KMS-11 (cell line): ENCODE data around the gene PHF23.

Experiments
- H2AFZ ChIP-seq: fragments of 200-600 bp; sonication (generic); 2 replicates; pipeline ENCODE4 v1.6.1; 2016; ENCODE audit warnings: antibody characterized with exemption, mixed run types, low read depth
- H3K27ac ChIP-seq: fragments of 200-600 bp; sonication (generic); 2 replicates; pipeline ENCODE4 v1.6.1; 2016; ENCODE audit warnings: mild to moderate bottlenecking, mixed run types
- H3K27me3 ChIP-seq: fragments of 200-600 bp; sonication (generic); 2 replicates; pipeline ENCODE4 v1.6.1; 2017; ENCODE audit warnings: mild to moderate bottlenecking, low read depth, mixed run types, moderate library complexity; ENCODE audit not compliant: insufficient read depth
- H3K36me3 ChIP-seq: fragments of 200-600 bp; sonication (generic); 2 replicates; pipeline ENCODE4 v1.6.1; 2017; ENCODE audit warnings: mild to moderate bottlenecking, mixed run types; ENCODE audit not compliant: insufficient read depth
- H3K4me1 ChIP-seq: fragments of 200-600 bp; sonication (generic); 2 replicates; pipeline ENCODE4 v1.6.1; 2016; ENCODE audit warnings: mild to moderate bottlenecking, low read depth, mixed run types; ENCODE audit not compliant: poor library complexity, severe bottlenecking
- H3K4me2 ChIP-seq: fragments of 200-600 bp; sonication (generic); 2 replicates; pipeline ENCODE4 v1.7.0; 2016; ENCODE audit warnings: mild to moderate bottlenecking, mixed run types
- H3K4me3 ChIP-seq: fragments of 200-600 bp; sonication (generic); IDR thresholded peaks from 2 replicates; pipeline ENCODE4 v1.6.1; 2017; ENCODE audit warnings: low read depth, low read length, mixed read lengths; ENCODE audit not compliant: insufficient read depth
- H3K79me2 ChIP-seq: fragments of 200-600 bp; sonication (generic); 2 replicates; pipeline ENCODE4 v1.6.1; 2016; ENCODE audit warnings: low read depth, mixed run types; ENCODE audit not compliant: insufficient read depth
- H3K9ac ChIP-seq: fragments of 200-600 bp; sonication (generic); 2 replicates; pipeline ENCODE4 v1.6.1; 2016; ENCODE audit warnings: mild to moderate bottlenecking, mixed run types
- H4K20me1 ChIP-seq: fragments of 200-600 bp; sonication (generic); 2 replicates; pipeline ENCODE4 v1.6.1; 2016; ENCODE audit warnings: mild to moderate bottlenecking, mixed run types; ENCODE audit not compliant: insufficient read depth
- TF ChIP-seq, protein P1 (sequence below): fragments of 200-600 bp; sonication (generic); conservative IDR thresholded peaks from 2 replicates; pipeline ENCODE4 v1.6.1; 2017; ENCODE audit warnings: low read depth, mild to moderate bottlenecking, antibody characterized with exemption, low read length, moderate library complexity, mixed read lengths

The PHF23 gene

DNA sequence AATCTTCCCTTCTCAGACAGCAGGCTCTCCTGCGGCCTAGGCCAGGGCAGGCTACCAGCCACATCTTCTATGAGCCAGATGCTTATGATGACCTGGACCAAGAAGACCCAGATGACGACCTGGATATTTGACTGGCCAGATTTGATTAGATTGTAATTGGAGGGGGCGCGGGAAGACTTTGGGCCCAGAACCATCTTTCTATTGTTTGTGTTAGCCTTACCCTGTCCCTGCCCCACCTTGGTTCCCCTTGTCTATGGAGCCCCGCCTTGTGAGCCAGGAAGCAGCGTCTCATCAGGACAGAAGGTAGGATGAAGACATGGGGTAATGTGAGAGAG is 20.3 kb upstream of the PHF23 start:
- Histone ChIP-seq H4K20me1 (no peaks in the 10 kb centered on the region), H3K9ac (no peak overlapping the region), H3K36me3 (no peaks in the 10 kb centered on the region), H3K27me3 (no peaks in the 10 kb centered on the region; the same call in 1 of the 2 replicates), H2AFZ (no peak overlapping the region), H3K4me2 (no peak overlapping the region), H3K27ac (no peak overlapping the region), H3K4me1 (no peaks in the 10 kb centered on the region), H3K79me2 (no peaks in the 10 kb centered on the region), H3K4me3 (no peak overlapping the region)
- TF ChIP-seq, protein P1, sequence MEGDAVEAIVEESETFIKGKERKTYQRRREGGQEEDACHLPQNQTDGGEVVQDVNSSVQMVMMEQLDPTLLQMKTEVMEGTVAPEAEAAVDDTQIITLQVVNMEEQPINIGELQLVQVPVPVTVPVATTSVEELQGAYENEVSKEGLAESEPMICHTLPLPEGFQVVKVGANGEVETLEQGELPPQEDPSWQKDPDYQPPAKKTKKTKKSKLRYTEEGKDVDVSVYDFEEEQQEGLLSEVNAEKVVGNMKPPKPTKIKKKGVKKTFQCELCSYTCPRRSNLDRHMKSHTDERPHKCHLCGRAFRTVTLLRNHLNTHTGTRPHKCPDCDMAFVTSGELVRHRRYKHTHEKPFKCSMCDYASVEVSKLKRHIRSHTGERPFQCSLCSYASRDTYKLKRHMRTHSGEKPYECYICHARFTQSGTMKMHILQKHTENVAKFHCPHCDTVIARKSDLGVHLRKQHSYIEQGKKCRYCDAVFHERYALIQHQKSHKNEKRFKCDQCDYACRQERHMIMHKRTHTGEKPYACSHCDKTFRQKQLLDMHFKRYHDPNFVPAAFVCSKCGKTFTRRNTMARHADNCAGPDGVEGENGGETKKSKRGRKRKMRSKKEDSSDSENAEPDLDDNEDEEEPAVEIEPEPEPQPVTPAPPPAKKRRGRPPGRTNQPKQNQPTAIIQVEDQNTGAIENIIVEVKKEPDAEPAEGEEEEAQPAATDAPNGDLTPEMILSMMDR = no peak

GRCh38 chr17:7258731-7259554 is 19.7 kb upstream of the PHF23 start:
- Histone ChIP-seq H3K79me2 (no peaks in the 10 kb centered on the region), H3K4me3 (no peak overlapping the region), H3K27me3 (no peaks in the 10 kb centered on the region; the same call in 1 of the 2 replicates), H3K27ac (no peak overlapping the region), H3K9ac (no peak overlapping the region), H3K4me2 (no peak overlapping the region), H3K36me3 (no peaks in the 10 kb centered on the region), H4K20me1 (no peaks in the 10 kb centered on the region), H3K4me1 (no peaks in the 10 kb centered on the region), H2AFZ (no peak overlapping the region)
- TF ChIP-seq, protein P1 = no peak

DNA sequence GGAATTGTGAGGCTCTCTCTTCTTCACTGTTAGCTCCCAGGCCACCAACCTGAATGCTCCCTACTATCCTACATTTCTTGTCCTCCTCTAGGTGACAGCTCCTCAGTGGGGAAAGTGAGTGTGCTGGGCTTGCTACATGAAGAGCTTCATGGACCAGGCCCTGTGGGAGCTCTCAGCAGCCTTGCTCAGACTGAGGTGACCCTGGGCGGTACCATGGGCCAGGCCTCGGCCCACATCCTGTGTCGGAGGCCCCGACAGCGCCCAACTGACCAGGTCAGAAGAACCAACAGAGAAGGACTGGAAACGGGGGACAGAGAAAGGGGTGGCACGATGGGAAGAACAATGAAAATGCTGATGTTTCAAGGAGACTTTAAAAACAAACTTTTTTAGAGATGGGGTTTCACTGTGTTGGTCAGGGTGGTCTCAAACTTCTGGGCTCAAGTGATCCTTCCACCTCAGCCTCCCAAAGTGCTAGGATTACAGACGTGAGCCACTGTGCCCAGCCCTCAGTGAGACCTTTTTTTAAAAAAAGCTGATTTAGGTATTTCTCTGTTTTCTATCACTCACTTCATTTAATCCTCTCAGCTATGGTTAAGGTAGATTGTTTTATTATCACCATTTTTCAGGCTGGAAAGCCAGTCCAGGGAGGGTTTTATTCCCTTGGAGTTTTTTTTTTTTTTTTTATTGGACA is 17.7 kb upstream of the PHF23 start:
- H3K36me3 ChIP-seq = no peaks in the 10 kb centered on the region
- TF ChIP-seq, protein P1 = no peak

DNA sequence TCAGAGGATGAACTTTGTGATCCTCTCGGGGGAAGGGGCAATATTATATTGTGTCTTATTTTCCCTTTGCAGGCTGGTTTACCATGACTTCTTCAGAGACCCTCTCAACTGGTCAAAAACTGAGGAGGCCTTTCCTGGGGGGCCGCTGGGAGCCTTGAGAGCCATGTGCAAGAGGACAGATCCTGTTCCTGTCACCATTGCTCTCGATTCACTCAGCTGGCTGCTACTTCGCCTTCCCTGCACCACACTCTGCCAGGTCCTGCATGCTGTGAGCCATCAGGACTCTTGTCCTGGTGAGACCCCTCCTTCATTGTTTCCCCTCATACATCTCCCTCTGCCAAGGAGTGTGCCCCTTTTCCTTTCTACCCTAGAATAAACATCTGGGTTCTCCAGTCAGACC is 15.3 kb upstream of the PHF23 start:
- no peak overlapping the region for H3K9ac ChIP-seq
- H3K79me2 ChIP-seq = no peaks in the 10 kb centered on the region

More for the DNA sequence above, 17.7 kb upstream of the PHF23 start:
- Histone ChIP-seq H3K9ac (no peak overlapping the region), H2AFZ (no peak overlapping the region), H3K27ac (no peak overlapping the region), H3K79me2 (no peaks in the 10 kb centered on the region), H3K27me3 (no peaks in the 10 kb centered on the region), H3K4me1 (no peaks in the 10 kb centered on the region), H4K20me1 (no peaks in the 10 kb centered on the region), H3K4me2 (no peak overlapping the region), H3K4me3 (no peak overlapping the region)

More for the DNA sequence above, 15.3 kb upstream of the PHF23 start:
- no peak overlapping the region for H3K27ac ChIP-seq
- H3K36me3 ChIP-seq = no peaks in the 10 kb centered on the region
- no peak overlapping the region for H2AFZ ChIP-seq
- H3K27me3 ChIP-seq = no peaks in the 10 kb centered on the region
- no peaks in the 10 kb centered on the region for H3K4me1 ChIP-seq
- H3K4me2 ChIP-seq = no peak overlapping the region
- H3K4me3 ChIP-seq = no peak overlapping the region
- TF ChIP-seq, protein P1 = no peak
- no peaks in the 10 kb centered on the region for H4K20me1 ChIP-seq
